Measurements from ENCODE around the gene ACSL1. TPM values are rescaled to one million over a fixed set of nuclear protein-coding genes. Genes with fewer than 3 reads are reported as not detected.

The ACSL1 gene, protein sequence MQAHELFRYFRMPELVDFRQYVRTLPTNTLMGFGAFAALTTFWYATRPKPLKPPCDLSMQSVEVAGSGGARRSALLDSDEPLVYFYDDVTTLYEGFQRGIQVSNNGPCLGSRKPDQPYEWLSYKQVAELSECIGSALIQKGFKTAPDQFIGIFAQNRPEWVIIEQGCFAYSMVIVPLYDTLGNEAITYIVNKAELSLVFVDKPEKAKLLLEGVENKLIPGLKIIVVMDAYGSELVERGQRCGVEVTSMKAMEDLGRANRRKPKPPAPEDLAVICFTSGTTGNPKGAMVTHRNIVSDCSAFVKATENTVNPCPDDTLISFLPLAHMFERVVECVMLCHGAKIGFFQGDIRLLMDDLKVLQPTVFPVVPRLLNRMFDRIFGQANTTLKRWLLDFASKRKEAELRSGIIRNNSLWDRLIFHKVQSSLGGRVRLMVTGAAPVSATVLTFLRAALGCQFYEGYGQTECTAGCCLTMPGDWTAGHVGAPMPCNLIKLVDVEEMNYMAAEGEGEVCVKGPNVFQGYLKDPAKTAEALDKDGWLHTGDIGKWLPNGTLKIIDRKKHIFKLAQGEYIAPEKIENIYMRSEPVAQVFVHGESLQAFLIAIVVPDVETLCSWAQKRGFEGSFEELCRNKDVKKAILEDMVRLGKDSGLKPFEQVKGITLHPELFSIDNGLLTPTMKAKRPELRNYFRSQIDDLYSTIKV
- 7.5 and 11.1 TPM in 2 replicates for total RNA-seq (2014; rRNA removed; shearing (Covaris generic))

- peak; percentile 49 for DNase-seq (ENCODE audit: low read depth)
Observed at GRCh38 chr4:184825896-184826690, at the start of gene ACSL1. TSS of gene ACSL1 (minus strand) at chr4:184825968. CDS start at chr4:184803514, 22,454 bp downstream.

DNA sequence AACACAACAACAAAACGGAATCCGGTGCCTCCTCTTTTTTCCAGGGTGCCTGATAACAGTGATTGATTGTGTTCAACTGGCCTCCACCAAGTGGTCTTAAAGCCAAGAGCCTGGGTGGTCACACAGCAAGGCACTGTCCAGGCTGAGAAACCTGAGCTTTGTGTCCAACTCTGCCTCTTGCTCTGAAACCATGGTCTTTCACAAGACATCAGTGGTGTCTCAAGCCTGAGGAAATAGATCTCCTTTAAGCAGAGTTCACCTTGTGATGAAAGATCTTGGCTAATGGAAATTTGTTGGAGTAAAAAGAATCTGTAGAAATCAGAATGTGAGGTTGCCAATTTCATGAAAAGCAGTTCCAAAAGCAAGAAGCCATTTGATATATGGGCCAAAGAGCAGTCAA lies 47.3 kb upstream of the ACSL1 start:
- DNase-seq (ENCODE audit: low read depth) = no peak

- no peak for DNase-seq (ENCODE audit: low read depth)
Observed at GRCh38 chr4:184870718-184871117, 45.0 kb upstream of the ACSL1 start.

- DNase-seq (ENCODE audit: low read depth) = no peak
Observed at GRCh38 chr4:184868623-184869022, 42.9 kb upstream of the ACSL1 start.

- no peak for DNase-seq (ENCODE audit: low read depth)
Observed at GRCh38 chr4:184863916-184864315, 38.1 kb upstream of the ACSL1 start.

- DNase-seq (ENCODE audit: low read depth) = no peak
Observed at GRCh38 chr4:184861047-184861446, 35.3 kb upstream of the ACSL1 start.

GRCh38 chr4:184860018-184860779 lies 34.4 kb upstream of the ACSL1 start:
- DNase-seq (ENCODE audit: low read depth) = no peak

- no peak for DNase-seq (ENCODE audit: low read depth)
Observed at GRCh38 chr4:184857441-184858121, 31.8 kb upstream of the ACSL1 start.

GRCh38 chr4:184856277-184856609 lies 30.5 kb upstream of the ACSL1 start:
- no peak for DNase-seq (ENCODE audit: low read depth)

- no peak for DNase-seq (ENCODE audit: low read depth)
Observed at GRCh38 chr4:184854673-184855072, 28.9 kb upstream of the ACSL1 start.

- no peak for DNase-seq (ENCODE audit: low read depth)
Observed at GRCh38 chr4:184853436-184853835, 27.7 kb upstream of the ACSL1 start.

DNA sequence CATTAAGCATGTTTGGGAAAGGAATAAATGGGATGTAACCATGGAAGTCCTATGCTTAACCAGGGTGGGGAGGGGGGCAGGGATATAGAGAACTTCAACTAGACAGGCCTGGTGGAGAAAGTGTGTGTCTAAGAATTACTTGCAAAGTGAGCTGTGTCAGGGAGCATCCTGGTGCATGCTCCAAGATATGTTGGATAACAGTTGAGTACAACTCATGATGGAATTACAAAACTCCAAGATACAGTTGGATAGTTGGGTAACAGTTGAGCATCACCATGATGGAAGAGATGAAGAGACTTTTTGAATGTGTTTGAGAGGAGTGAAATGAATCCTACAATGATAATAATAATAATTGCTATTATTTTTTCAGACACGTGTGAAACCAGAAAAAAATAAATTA lies 26.1 kb upstream of the ACSL1 start:
- DNase-seq (ENCODE audit: low read depth) = no peak

DNA sequence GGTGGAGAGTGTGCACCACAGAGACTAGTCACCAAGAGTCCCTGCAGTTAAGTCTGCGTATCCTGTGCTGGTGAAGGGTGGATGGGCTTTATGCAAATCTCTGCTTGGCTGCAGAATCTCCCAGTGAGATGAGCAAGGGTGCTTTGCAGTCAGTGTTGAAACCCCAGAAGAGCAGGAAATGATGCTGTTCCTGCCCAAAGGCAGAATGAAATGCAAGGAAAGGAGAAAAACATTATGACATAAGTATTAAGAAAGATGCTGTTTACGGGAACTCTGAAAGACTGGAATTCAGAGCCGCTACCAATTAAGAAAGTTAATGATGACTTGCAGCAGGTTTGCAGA lies 25.4 kb upstream of the ACSL1 start:
- DNase-seq (ENCODE audit: low read depth) = no peak

DNA sequence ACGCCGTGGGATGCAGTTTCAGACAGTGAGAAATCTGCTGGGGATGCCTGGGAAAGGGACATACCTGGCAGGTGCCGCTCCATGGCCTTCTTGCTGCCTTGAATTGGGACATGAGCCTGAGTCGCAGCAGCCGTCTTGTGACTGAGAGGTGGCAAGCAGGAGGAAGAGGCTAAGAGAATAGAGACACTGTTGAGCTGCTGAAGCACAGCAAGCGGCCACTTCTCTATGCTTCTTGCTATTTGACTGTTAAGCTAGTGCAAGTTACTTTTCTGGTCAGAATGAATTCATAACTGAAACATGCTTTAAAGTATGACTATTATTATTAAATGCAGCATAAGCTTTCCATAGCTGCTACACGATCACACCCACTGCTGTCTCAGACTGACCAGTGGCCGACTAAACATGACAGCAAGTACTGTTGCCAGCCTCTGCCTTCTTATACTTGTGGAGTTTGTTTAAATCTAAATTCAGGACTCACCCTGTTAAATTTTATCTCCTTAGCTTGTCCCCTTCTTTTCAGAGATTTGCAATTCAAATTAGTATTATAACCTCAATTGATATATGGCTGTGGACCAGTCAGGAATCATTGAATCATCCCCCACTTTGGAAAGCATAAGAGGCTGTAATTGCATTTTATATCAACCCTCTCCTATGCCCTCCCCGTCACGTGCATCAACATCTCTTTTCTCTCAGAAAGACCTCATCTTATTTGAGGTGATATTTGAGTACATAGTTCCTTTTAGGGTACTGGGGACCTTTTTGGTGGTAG lies 24.8 kb upstream of the ACSL1 start:
- DNase-seq (ENCODE audit: low read depth) = no peak

- no peak for DNase-seq (ENCODE audit: low read depth)
Observed at GRCh38 chr4:184850018-184850417, 24.2 kb upstream of the ACSL1 start.

DNA sequence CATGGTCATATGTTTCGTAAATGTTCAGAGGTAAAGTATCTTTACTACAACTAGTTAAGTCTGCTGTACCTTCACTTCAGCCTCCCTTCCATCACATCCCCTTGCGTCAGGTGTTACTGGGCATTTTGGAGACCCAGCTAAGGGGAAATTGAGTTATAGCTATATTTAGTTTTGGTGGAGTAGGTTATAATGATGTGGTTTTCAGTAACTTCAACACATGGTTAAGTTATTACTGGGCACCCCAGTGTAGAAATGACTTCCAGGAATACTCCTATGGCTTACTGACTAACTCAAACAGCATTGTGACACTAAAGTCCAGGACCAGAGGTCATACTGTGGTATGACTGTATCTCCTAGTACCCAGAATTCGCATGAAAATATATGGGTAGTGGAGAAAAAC lies 23.4 kb upstream of the ACSL1 start:
- no peak for DNase-seq (ENCODE audit: low read depth)

DNA sequence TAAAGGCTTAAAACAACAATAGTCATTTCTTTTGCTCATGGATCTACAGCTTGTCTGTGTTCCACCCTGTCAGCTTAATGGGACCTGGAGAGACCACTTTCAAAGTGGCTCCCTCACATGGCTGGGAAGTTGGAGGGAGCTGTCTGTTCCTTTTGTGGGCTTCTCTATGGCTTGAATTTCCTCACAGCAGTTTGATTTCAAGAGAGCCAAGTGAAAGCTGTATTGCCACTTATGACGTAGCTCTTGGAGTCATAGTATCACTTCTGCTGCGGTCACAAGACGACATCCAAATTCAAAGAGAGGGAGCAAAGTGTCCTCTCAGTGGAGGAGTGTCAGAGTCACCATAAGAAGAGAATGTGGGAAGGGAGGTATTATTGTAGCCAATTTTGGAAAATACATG lies 22.7 kb upstream of the ACSL1 start:
- DNase-seq (ENCODE audit: low read depth) = no peak

GRCh38 chr4:184846531-184846930 lies 20.8 kb upstream of the ACSL1 start:
- DNase-seq (ENCODE audit: low read depth) = no peak

GRCh38 chr4:184845367-184846021 lies 19.7 kb upstream of the ACSL1 start:
- peak; percentile 76 for DNase-seq (ENCODE audit: low read depth)

- no peak for DNase-seq (ENCODE audit: low read depth)
Observed at GRCh38 chr4:184844742-184845141, 19.0 kb upstream of the ACSL1 start.
